Measurements from ENCODE around the gene KCNQ4. TPM values are rescaled to one million over a fixed set of nuclear protein-coding genes. Genes with fewer than 3 reads are reported as not detected.

KCNQ4 gene
- total and polyA plus RNA-seq, 2 donors (not counting 1 experiment from before 2014, with no cell fraction given), result 0.16 to 0.20 TPM

DNA sequence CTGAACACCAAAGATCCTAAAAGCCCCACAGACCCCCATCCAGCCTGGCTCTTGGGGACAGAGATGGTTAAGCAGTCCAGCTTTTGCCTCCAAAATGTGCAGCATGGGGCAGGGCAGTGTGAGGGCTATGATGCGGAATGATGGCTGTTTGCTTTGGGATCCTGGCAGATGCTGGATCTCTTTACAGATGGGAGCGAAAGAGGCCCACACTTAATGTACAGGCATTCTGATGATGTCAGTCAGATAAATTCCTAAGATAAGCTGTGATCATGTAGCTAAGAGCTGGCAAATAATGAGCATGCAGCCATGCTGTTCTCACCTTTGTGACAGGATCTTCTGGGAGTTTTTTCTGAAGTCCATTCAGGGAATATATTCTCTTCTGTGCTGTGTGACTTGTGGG, 17.6 kb upstream of the KCNQ4 start:
- peaks cover 29% of the 10 kb centered on the region for H3K4me1 Mint-ChIP-seq
- no peak overlapping the region for H3K4me3 Mint-ChIP-seq
- Histone ChIP-seq H3K4me1 (ENCODE audit: control insufficient read depth in 2 of 2, insufficient read depth in 2 of 2, low read length in 2 of 2) (peaks cover 8 to 24% of the 10 kb centered on the region in 2 donors), H3K27ac (ENCODE audit: low read length in 2 of 2) (no peak overlapping the region), H3K36me3 (replicated peaks in 1 of 2; ENCODE audit: control extremely low read depth in 1 of 2, control insufficient read depth in 1 of 2, extremely low read depth in 1 of 2, insufficient read depth in 2 of 2, low read length in 1 of 2) (peaks cover 16 to 94% of the 10 kb centered on the region in 2 experiments), H4K20me1 (ENCODE audit: control insufficient read depth, insufficient read depth, low read length, poor library complexity, severe bottlenecking) (peaks cover 9% of the 10 kb centered on the region), H3K4me2 (replicated peaks; ENCODE audit: low read depth, low read length, poor library complexity, severe bottlenecking) (no peak overlapping the region), H3K9ac (ENCODE audit: low read length) (no peak overlapping the region), H2AFZ (ENCODE audit: insufficient read depth, low read depth, low read length, poor library complexity, severe bottlenecking) (no peak overlapping the region), H3K9me3 (ENCODE audit: control extremely low read depth in 1 of 3, control insufficient read depth in 2 of 3, insufficient read depth in 1 of 3, low read length in 2 of 3) (no peaks in the 10 kb centered on the region), H3K4me3 (ENCODE audit: control extremely low read depth in 1 of 5, extremely low read depth in 1 of 5, insufficient read depth in 1 of 5, low read depth in 2 of 5, low read length in 4 of 5) (no peak overlapping the region), H3K27me3 (replicated peaks in 1 of 4; ENCODE audit: control extremely low read depth in 1 of 4, control insufficient read depth in 3 of 4, insufficient read depth in 4 of 4, low read length in 3 of 4) (no peaks in the 10 kb centered on the region), H3K79me2 (ENCODE audit: control insufficient read depth, insufficient read depth, low read length) (no peaks in the 10 kb centered on the region)
- no peak for DNase-seq
- peak overlapping the region; percentile 59 for H3K27ac Mint-ChIP-seq
- no peaks in the 10 kb centered on the region for H3K27me3 Mint-ChIP-seq
- 92% methylated on average over 2 of the region's 2 CpGs for WGBS (ENCODE audit: insufficient coverage)
- TF ChIP-seq EZH2 (IDR thresholded peaks at IDR 0.05; ENCODE audit: borderline replicate concordance, insufficient read depth, low read depth, low read length, poor library complexity, severe bottlenecking), result no peak
- TF ChIP-seq, protein P1, sequence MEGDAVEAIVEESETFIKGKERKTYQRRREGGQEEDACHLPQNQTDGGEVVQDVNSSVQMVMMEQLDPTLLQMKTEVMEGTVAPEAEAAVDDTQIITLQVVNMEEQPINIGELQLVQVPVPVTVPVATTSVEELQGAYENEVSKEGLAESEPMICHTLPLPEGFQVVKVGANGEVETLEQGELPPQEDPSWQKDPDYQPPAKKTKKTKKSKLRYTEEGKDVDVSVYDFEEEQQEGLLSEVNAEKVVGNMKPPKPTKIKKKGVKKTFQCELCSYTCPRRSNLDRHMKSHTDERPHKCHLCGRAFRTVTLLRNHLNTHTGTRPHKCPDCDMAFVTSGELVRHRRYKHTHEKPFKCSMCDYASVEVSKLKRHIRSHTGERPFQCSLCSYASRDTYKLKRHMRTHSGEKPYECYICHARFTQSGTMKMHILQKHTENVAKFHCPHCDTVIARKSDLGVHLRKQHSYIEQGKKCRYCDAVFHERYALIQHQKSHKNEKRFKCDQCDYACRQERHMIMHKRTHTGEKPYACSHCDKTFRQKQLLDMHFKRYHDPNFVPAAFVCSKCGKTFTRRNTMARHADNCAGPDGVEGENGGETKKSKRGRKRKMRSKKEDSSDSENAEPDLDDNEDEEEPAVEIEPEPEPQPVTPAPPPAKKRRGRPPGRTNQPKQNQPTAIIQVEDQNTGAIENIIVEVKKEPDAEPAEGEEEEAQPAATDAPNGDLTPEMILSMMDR (IDR thresholded peaks at IDR 0.05), result no peak
- CTCF ChIA-PET, result interaction anchor here (0.5 to 3.2 kb wide), 3 partner anchors 9 to 84 kb away, joined by 3 to 38 read pairs (median 6); no protein-coding TSS in a partner anchor
- ATAC-seq (ENCODE audit: low read depth), result no peak
- no peaks in the 10 kb centered on the region for H3K9me3 Mint-ChIP-seq (ENCODE audit: insufficient read depth)
- POLR2A ChIA-PET, result no interaction called here
- intact Hi-C loops (cut with micrococcal nuclease), result no loop called here

DNA sequence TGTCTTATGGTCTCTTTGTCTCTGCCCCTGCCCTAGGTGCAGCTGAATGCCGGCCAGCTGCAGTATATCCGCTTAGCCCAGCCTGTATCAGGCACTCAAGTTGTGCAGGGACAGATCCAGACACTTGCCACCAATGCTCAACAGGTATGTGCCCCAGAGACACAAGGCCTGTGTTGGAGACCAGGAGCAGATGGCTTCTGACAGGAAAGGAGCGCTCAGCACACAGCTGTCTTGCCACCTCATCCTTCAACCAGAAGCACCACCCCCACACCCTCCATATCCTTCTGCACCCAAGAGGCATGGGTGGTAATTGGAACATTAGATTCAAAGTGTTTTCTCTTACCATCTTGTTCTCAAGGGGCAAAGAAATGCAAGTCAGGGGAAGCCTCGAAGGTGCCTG, 17.0 kb upstream of the KCNQ4 start:
- no peak for DNase-seq
- Mint-ChIP-seq H3K9me3 (ENCODE audit: insufficient read depth) (no peaks in the 10 kb centered on the region), H3K27me3 (no peaks in the 10 kb centered on the region), H3K27ac (no peak overlapping the region), H3K4me3 (no peak overlapping the region), H3K4me1 (peaks cover 24% of the 10 kb centered on the region)
- intact Hi-C loops (cut with micrococcal nuclease), result no loop called here
- CTCF ChIA-PET, result interaction anchor here (3.2 kb wide), 1 partner anchor 8 kb away, joined by 38 read pairs; no protein-coding TSS in a partner anchor
- TF ChIP-seq EZH2 (IDR thresholded peaks at IDR 0.05; ENCODE audit: borderline replicate concordance, insufficient read depth, low read depth, low read length, poor library complexity, severe bottlenecking), result no peak
- TF ChIP-seq, protein P1 (IDR thresholded peaks at IDR 0.05), result no peak
- Histone ChIP-seq H3K36me3 (replicated peaks in 1 of 2; ENCODE audit: control extremely low read depth in 1 of 2, control insufficient read depth in 1 of 2, extremely low read depth in 1 of 2, insufficient read depth in 2 of 2, low read length in 1 of 2) (peaks cover 16 to 94% of the 10 kb centered on the region in 2 experiments), H3K9ac (ENCODE audit: low read length) (no peak overlapping the region), H3K4me3 (ENCODE audit: control extremely low read depth in 1 of 5, extremely low read depth in 1 of 5, insufficient read depth in 1 of 5, low read depth in 2 of 5, low read length in 4 of 5) (no peak overlapping the region), H2AFZ (ENCODE audit: insufficient read depth, low read depth, low read length, poor library complexity, severe bottlenecking) (no peak overlapping the region), H3K27ac (ENCODE audit: low read length in 2 of 2) (no peak overlapping the region), H4K20me1 (ENCODE audit: control insufficient read depth, insufficient read depth, low read length, poor library complexity, severe bottlenecking) (peaks cover 9% of the 10 kb centered on the region), H3K9me3 (ENCODE audit: control extremely low read depth in 1 of 3, control insufficient read depth in 2 of 3, insufficient read depth in 1 of 3, low read length in 2 of 3) (no peaks in the 10 kb centered on the region), H3K27me3 (replicated peaks in 1 of 4; ENCODE audit: control extremely low read depth in 1 of 4, control insufficient read depth in 3 of 4, insufficient read depth in 4 of 4, low read length in 3 of 4) (no peaks in the 10 kb centered on the region), H3K79me2 (ENCODE audit: control insufficient read depth, insufficient read depth, low read length) (no peaks in the 10 kb centered on the region), H3K4me2 (replicated peaks; ENCODE audit: low read depth, low read length, poor library complexity, severe bottlenecking) (no peak overlapping the region), H3K4me1 (ENCODE audit: control insufficient read depth in 2 of 2, insufficient read depth in 2 of 2, low read length in 2 of 2) (peaks cover 8 to 22% of the 10 kb centered on the region in 2 donors)
- no peak for ATAC-seq (ENCODE audit: low read depth)
- POLR2A ChIA-PET, result no interaction called here
- WGBS (ENCODE audit: insufficient coverage), result 96% methylated on average over 3 of the region's 4 CpGs

Measured in B cell (primary cell).